ENCODE results near the gene TM2D1. TPM values are rescaled to one million over a fixed set of nuclear protein-coding genes. Genes with fewer than 3 reads are reported as not detected.
A peak's percentile ranks its signal among the peaks of the same experiment; 100 is the strongest.

Gene TM2D1
- total RNA-seq, 1 donor from 2014 or later, result 45.6 TPM

- Mint-ChIP-seq H3K27ac (ENCODE audit: unreplicated experiment) (no peak overlapping the region), H3K27me3 (ENCODE audit: low read depth) (no peaks in the 10 kb centered on the region), H3K36me3 (ENCODE audit: low read depth) (no peaks in the 10 kb centered on the region), H3K4me1 (ENCODE audit: low read depth) (peaks cover 27% of the 10 kb centered on the region), H3K4me3 (ENCODE audit: unreplicated experiment) (no peak overlapping the region), H3K9me3 (ENCODE audit: low read depth) (no peaks in the 10 kb centered on the region)
- TF ChIP-seq CTCF (IDR thresholded peaks at IDR 0.05), result no peak
- no peak for DNase-seq (ENCODE audit: low spot score)
Observed at GRCh38 chr1:61642475-61643232, 82.3 kb downstream of the TM2D1 start.

GRCh38 chr1:61641578-61642336 lies 83.2 kb downstream of the TM2D1 start:
- Mint-ChIP-seq H3K27me3 (ENCODE audit: low read depth) (no peaks in the 10 kb centered on the region), H3K9me3 (ENCODE audit: low read depth) (no peaks in the 10 kb centered on the region), H3K27ac (ENCODE audit: unreplicated experiment) (peak overlapping the region; percentile 64), H3K36me3 (ENCODE audit: low read depth) (no peaks in the 10 kb centered on the region), H3K4me1 (ENCODE audit: low read depth) (peaks cover 28% of the 10 kb centered on the region), H3K4me3 (ENCODE audit: unreplicated experiment) (peak overlapping the region; percentile 37)
- TF ChIP-seq CTCF (IDR thresholded peaks at IDR 0.05), result peak; percentile 87
- peak; percentile 89 for DNase-seq (ENCODE audit: low spot score)

- no peak overlapping the region for H3K27ac Mint-ChIP-seq (ENCODE audit: unreplicated experiment)
- no peak for DNase-seq (ENCODE audit: low spot score)
- H3K27me3 Mint-ChIP-seq (ENCODE audit: low read depth), result no peaks in the 10 kb centered on the region
Observed at GRCh38 chr1:61640531-61641530, 84.1 kb downstream of the TM2D1 start.

GRCh38 chr1:61639608-61640336 lies 85.2 kb downstream of the TM2D1 start:
- Mint-ChIP-seq H3K27me3 (ENCODE audit: low read depth) (no peaks in the 10 kb centered on the region), H3K36me3 (ENCODE audit: low read depth) (no peaks in the 10 kb centered on the region), H3K4me3 (ENCODE audit: unreplicated experiment) (no peak overlapping the region), H3K9me3 (ENCODE audit: low read depth) (no peaks in the 10 kb centered on the region), H3K4me1 (ENCODE audit: low read depth) (peaks cover 31% of the 10 kb centered on the region), H3K27ac (ENCODE audit: unreplicated experiment) (no peak overlapping the region)
- no peak for DNase-seq (ENCODE audit: low spot score)
- no peak for TF ChIP-seq CTCF (IDR thresholded peaks at IDR 0.05)

More at GRCh38 chr1:61640531-61641530, 84.1 kb downstream of the TM2D1 start:
- Mint-ChIP-seq H3K36me3 (ENCODE audit: low read depth) (no peaks in the 10 kb centered on the region), H3K4me1 (ENCODE audit: low read depth) (peaks cover 31% of the 10 kb centered on the region), H3K4me3 (ENCODE audit: unreplicated experiment) (no peak overlapping the region), H3K9me3 (ENCODE audit: low read depth) (no peaks in the 10 kb centered on the region)
- no peak for TF ChIP-seq CTCF (IDR thresholded peaks at IDR 0.05)

Data from chondrocyte (in vitro differentiated cells).